K562 (cell line): ENCODE results near the gene RAB9B. TPM values are rescaled to one million over a fixed set of nuclear protein-coding genes. Genes with fewer than 3 reads are reported as not detected.

Experiments used
- ATAC-seq: fragments of 200-7000 bp; cut with Tn5 transposase; 3 replicates; pipeline ENCODE4 v1.9.1; 2020; ENCODE audit warnings: moderate library complexity
- BruUV-seq: library from RNA; stranded (reverse); fragments of 400-500 nt; replicated peaks from 2 replicates; lab custom pipeline; 2021; lab: Mats Ljungman, UMichigan
- CTCF ChIA-PET: fragments of 300-600 bp; formaldehyde crosslinking; extraction: SDS; loops from one replicate; lab custom pipeline; 2021; ENCODE audit warnings: low intra/inter-chr PET ratio; lab: Yijun Ruan, JAX
- POLR2A ChIA-PET: fragments of 300-600, 350-650 bp; sonication (Branson Sonifier 250); formaldehyde crosslinking; extraction: SDS; loops from one replicate; lab custom pipeline; 2021; ENCODE audit warnings: antibody characterized with exemption, inconsistent platforms; lab: Yijun Ruan, JAX
- DNase-seq, 4 experiments: peaks; one replicate each; pipeline versions ENCODE4 v3.0.0 to v3.0.0-alpha.2; 2011 to 2018; ENCODE audit warnings: low spot score in 3 of 4, mixed read lengths in 3 of 4; ENCODE audit errors: extremely low read depth in 1 of 4
- FAIRE-seq: peaks from 2 replicates; lab custom pipeline; 2011; peaks lifted over from hg19 to GRCh38; lab: Jason Lieb, UNC
- H2AFZ ChIP-seq: 2 replicates; pipeline ENCODE4 v1.6.0; 2011; ENCODE audit warnings: low read depth, low read length, control low read depth, inconsistent platforms
- H3K27ac ChIP-seq: fragments of 200-600 bp; 3 replicates; pipeline ENCODE4 v1.8.0; 2011; ENCODE audit warnings: low read depth, mild to moderate bottlenecking, control low read depth, inconsistent platforms, low read length, moderate library complexity, mixed read lengths; ENCODE audit errors: extremely low read depth
- H3K27me3 ChIP-seq, 2 experiments: fragments of 300-600 bp in 1 of 2; 2 replicates in 1 of 2; 3 replicates in 1 of 2; pipeline versions ENCODE4 v1.6.0 to v1.8.0; 2011; ENCODE audit warnings: inconsistent platforms in 2 of 2, low read length in 2 of 2, mild to moderate bottlenecking in 1 of 2, mixed read lengths in 1 of 2, moderate library complexity in 1 of 2; ENCODE audit not compliant: control insufficient read depth in 2 of 2, insufficient read depth in 2 of 2
- H3K36me3 ChIP-seq: fragments of 300-600 bp; 3 replicates; pipeline ENCODE4 v1.8.0; 2011; ENCODE audit warnings: mild to moderate bottlenecking, low read length, inconsistent platforms; ENCODE audit not compliant: control insufficient read depth, insufficient read depth
- H3K4me1 ChIP-seq, 2 experiments: fragments of 200-600 bp in 1 of 2; replicated peaks in 1 of 2; 2 replicates in 1 of 2; 3 replicates in 1 of 2; pipeline versions ENCODE4 v1.5.1 to v1.8.0; 2011; ENCODE audit warnings: inconsistent platforms in 2 of 2, low read length in 2 of 2, mild to moderate bottlenecking in 1 of 2, mixed read lengths in 1 of 2, moderate library complexity in 1 of 2; ENCODE audit not compliant: control insufficient read depth in 2 of 2, insufficient read depth in 2 of 2
- H3K4me2 ChIP-seq: 2 replicates; pipeline ENCODE4 v1.6.1; 2011; ENCODE audit warnings: low read length, control low read depth, inconsistent platforms, mixed read lengths; ENCODE audit not compliant: insufficient read depth
- H3K4me3 ChIP-seq: fragments of 200-600 bp; sonication (generic), shearing (Covaris generic); 2 replicates; pipeline ENCODE4 v1.5.1; 2016; ENCODE audit warnings: control low read depth, inconsistent platforms
- H3K79me2 ChIP-seq: fragments of 200-600 bp; 3 replicates; pipeline ENCODE4 v1.8.0; 2011; ENCODE audit warnings: low read length, inconsistent platforms; ENCODE audit not compliant: control insufficient read depth, insufficient read depth
- H3K9ac ChIP-seq, 2 experiments: 2 replicates each; pipeline versions ENCODE4 v1.6.0 to v1.6.1; 2011; ENCODE audit warnings: low read depth in 2 of 2, low read length in 2 of 2, control low read depth in 1 of 2, inconsistent platforms in 1 of 2, mild to moderate bottlenecking in 1 of 2, mixed read lengths in 1 of 2; ENCODE audit not compliant: insufficient read depth in 1 of 2
- H3K9me1 ChIP-seq: one replicate; pipeline ENCODE4 v1.6.0; 2011; ENCODE audit warnings: inconsistent platforms, mild to moderate bottlenecking, low read length, moderate library complexity; ENCODE audit not compliant: control insufficient read depth, insufficient read depth
- H3K9me3 ChIP-seq: replicated peaks from 2 replicates; pipeline ENCODE4 v1.5.1; 2011; ENCODE audit warnings: low read depth, low read length, inconsistent platforms; ENCODE audit not compliant: control insufficient read depth, insufficient read depth
- H4K20me1 ChIP-seq: replicated peaks from 2 replicates; pipeline ENCODE4 v1.6.1; 2011; ENCODE audit warnings: low read length, inconsistent platforms, mixed read lengths; ENCODE audit not compliant: control insufficient read depth, insufficient read depth
- CBX5 ChIP-seq: IDR thresholded peaks from 2 replicates; pipeline ENCODE4 v1.6.1; 2014; ENCODE audit warnings: low read depth, borderline replicate concordance
- IFI16 ChIP-seq: fragments of 250-450 bp; sonication (Bioruptor Pico); IDR thresholded peaks from 2 replicates; pipeline ENCODE4 v2.1.2; 2022; ENCODE audit warnings: mild to moderate bottlenecking, inconsistent platforms
- KLF13 ChIP-seq: fragments of 450-650 bp; IDR thresholded peaks from 2 replicates; pipeline ENCODE4 v1.6.1; 2016; ENCODE audit warnings: missing genetic modification characterization, low read depth, mild to moderate bottlenecking, missing compliant biosample characterization, moderate library complexity, borderline replicate concordance
- RFX7 ChIP-seq: fragments of 250-450 bp; sonication (Bioruptor Pico); IDR thresholded peaks from 2 replicates; pipeline ENCODE4 v1.5.1; 2021; ENCODE audit warnings: mild to moderate bottlenecking
- SIN3B ChIP-seq: fragments of 450-650 bp; IDR thresholded peaks from 2 replicates; pipeline ENCODE4 v1.6.1; 2017; ENCODE audit warnings: low read depth, mild to moderate bottlenecking, moderate library complexity
- ZNF263 ChIP-seq: sonication (generic); formaldehyde crosslinking; IDR thresholded peaks from 2 replicates; pipeline ENCODE4 v1.8.0; 2022; ENCODE audit warnings: mild to moderate bottlenecking, missing genetic modification reagents, borderline replicate concordance
- WGBS: fragments of 100-300 bp; shearing (Covaris generic); methylation state at CpG from one replicate; pipeline ENCODE4 v1.1.6; 2016; ENCODE audit warnings: low coverage, mixed read lengths; ENCODE audit not compliant: insufficient coverage; ENCODE audit errors: missing lambda C conversion rate; 5-methylcytosine and 5-hydroxymethylcytosine counted together
- in situ Hi-C: fragments of 300-500 bp; cut with MboI; formaldehyde crosslinking; loops from 4 replicates; pipeline ENCODE4 v1.15.0; 2018; ENCODE audit warnings: inconsistent platforms, mixed read lengths
- intact Hi-C: fragments of 100-400 bp; cut with micrococcal nuclease; formaldehyde crosslinking; loops from 2 replicates; pipeline ENCODE4 v1.14.2; 2022
- polyA plus RNA-seq, 8 experiments: library from polyadenylated mRNA; depleted of rRNA in 4 of 8; stranded (reverse) in 5 of 8; unstranded in 3 of 8; fragments of >200 nt; fragmentation: Nextera tagmentation in 2 of 8; fragmentation: Illumina TruSeq in 1 of 8; extraction: Ambion mirVana in 2 of 8; extraction: Trizol in 1 of 8; gene quantifications; 2 replicates each; pipeline versions ENCODE4 v1.2.1 to v1.2.3, GENCODE V29; 2011 to 2014; ENCODE audit warnings: inconsistent platforms in 1 of 8, missing spikeins in 1 of 8
- total RNA-seq, 7 experiments: library from RNA; depleted of rRNA in 6 of 7; stranded (reverse); fragments of >200 nt in 6 of 7; fragmentation: Illumina TruSeq in 2 of 7; extraction: Trizol in 2 of 7; gene quantifications; 2 replicates each; pipeline versions ENCODE4 v1.2.1 to v1.2.3, GENCODE V29; 2011 to 2021; ENCODE audit warnings: low replicate concordance in 1 of 7
- TF ChIP-seq, protein P1 (sequence below): fragments of 450-650 bp; IDR thresholded peaks from 2 replicates; pipeline ENCODE4 v1.6.1; 2016; ENCODE audit warnings: antibody characterized with exemption
- TF ChIP-seq, protein P2 (sequence below), 2 experiments: fragments of 450-650 bp; IDR thresholded peaks; 2 replicates each; pipeline ENCODE4 v1.6.1; 2018; ENCODE audit warnings: mild to moderate bottlenecking in 2 of 2, low read depth in 1 of 2; ENCODE audit not compliant: partially characterized antibody in 2 of 2
- TF ChIP-seq, protein P3 (sequence below): sonication (generic); formaldehyde crosslinking; IDR thresholded peaks from 2 replicates; pipeline ENCODE4 v1.8.0; 2022; ENCODE audit warnings: mild to moderate bottlenecking, missing genetic modification reagents
- TF ChIP-seq, protein P4 (sequence below): sonication (generic); formaldehyde crosslinking; IDR thresholded peaks from 2 replicates; pipeline ENCODE4 v1.8.1; 2023; ENCODE audit warnings: mild to moderate bottlenecking, missing genetic modification reagents

RAB9B gene
- total and polyA plus RNA-seq, 9 of the 15 experiments (the other 6 are each of a cell fraction or from before 2014, with no cell fraction given), result 0.03 to 0.05 (median 0.04) TPM; not detected in 6

DNA sequence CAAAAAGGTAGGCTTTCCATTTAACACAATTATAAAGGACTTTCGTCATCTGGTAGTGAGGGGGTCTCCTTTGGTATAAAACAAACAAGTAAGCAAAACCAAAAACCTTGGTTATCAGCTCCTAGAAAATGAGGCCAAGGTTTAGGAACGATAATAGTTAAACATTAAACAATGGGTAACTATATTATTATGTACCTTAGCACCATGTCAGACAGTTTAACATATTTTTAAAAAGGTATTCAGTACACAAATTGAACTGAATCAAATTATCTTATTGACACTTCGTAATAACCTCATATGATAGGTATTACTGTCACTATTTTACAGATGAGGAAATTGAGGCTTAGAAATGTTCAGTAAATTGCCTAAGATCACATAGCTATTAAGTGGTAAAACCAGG lies 32.1 kb upstream of the RAB9B start:
- no peaks in the 10 kb centered on the region for H3K79me2 ChIP-seq
- no peaks in the 10 kb centered on the region for H4K20me1 ChIP-seq
- in situ Hi-C loops (no loop called here), intact Hi-C loops (no loop called here)
- no peaks in the 10 kb centered on the region for H3K36me3 ChIP-seq
- H2AFZ ChIP-seq, result no peak overlapping the region
- no peak overlapping the region for H3K27ac ChIP-seq
- FAIRE-seq (no peak), DNase-seq (no peak), ATAC-seq (no peak)
- H3K4me3 ChIP-seq, result no peak overlapping the region
- no peak overlapping the region for H3K4me2 ChIP-seq
- H3K9me3 ChIP-seq, result no peaks in the 10 kb centered on the region
- no peaks in the 10 kb centered on the region for H3K9me1 ChIP-seq
- BruUV-seq, result no TSS peak
- no peaks in the 10 kb centered on the region for H3K27me3 ChIP-seq
- ChIA-PET POLR2A (interaction anchor here (0.6 kb wide), 1 partner anchor 378 kb away, joined by 3 read pairs; no protein-coding TSS in a partner anchor), CTCF (no interaction called here)
- no peaks in the 10 kb centered on the region for H3K4me1 ChIP-seq
- WGBS, result 3% methylated on average over 3 of the region's 3 CpGs
- no peak overlapping the region for H3K9ac ChIP-seq
- TF ChIP-seq KLF13 (tag), result no peak
- no peak for TF ChIP-seq RFX7 (CRISPR knock-in tag)
- TF ChIP-seq, protein P1, sequence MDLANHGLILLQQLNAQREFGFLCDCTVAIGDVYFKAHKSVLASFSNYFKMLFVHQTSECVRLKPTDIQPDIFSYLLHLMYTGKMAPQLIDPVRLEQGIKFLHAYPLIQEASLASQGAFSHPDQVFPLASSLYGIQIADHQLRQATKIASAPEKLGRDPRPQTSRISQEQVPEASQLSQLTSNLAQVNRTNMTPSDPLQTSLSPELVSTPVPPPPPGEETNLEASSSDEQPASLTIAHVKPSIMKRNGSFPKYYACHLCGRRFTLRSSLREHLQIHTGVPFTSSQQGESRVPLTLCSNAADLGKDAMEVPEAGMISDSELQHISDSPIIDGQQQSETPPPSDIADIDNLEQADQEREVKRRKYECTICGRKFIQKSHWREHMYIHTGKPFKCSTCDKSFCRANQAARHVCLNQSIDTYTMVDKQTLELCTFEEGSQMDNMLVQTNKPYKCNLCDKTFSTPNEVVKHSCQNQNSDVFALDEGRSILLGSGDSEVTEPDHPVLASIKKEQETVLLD, result no peak
- TF ChIP-seq, protein P2, sequence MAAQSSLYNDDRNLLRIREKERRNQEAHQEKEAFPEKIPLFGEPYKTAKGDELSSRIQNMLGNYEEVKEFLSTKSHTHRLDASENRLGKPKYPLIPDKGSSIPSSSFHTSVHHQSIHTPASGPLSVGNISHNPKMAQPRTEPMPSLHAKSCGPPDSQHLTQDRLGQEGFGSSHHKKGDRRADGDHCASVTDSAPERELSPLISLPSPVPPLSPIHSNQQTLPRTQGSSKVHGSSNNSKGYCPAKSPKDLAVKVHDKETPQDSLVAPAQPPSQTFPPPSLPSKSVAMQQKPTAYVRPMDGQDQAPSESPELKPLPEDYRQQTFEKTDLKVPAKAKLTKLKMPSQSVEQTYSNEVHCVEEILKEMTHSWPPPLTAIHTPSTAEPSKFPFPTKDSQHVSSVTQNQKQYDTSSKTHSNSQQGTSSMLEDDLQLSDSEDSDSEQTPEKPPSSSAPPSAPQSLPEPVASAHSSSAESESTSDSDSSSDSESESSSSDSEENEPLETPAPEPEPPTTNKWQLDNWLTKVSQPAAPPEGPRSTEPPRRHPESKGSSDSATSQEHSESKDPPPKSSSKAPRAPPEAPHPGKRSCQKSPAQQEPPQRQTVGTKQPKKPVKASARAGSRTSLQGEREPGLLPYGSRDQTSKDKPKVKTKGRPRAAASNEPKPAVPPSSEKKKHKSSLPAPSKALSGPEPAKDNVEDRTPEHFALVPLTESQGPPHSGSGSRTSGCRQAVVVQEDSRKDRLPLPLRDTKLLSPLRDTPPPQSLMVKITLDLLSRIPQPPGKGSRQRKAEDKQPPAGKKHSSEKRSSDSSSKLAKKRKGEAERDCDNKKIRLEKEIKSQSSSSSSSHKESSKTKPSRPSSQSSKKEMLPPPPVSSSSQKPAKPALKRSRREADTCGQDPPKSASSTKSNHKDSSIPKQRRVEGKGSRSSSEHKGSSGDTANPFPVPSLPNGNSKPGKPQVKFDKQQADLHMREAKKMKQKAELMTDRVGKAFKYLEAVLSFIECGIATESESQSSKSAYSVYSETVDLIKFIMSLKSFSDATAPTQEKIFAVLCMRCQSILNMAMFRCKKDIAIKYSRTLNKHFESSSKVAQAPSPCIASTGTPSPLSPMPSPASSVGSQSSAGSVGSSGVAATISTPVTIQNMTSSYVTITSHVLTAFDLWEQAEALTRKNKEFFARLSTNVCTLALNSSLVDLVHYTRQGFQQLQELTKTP (IDR thresholded peaks at IDR 0.05; ENCODE audit: low read depth in 1 of 2, partially characterized antibody in 2 of 2), result no peak
- no peak for TF ChIP-seq IFI16
- no peak for TF ChIP-seq CBX5
- TF ChIP-seq SIN3B, result no peak
- TF ChIP-seq ZNF263 (CRISPR knock-in tag), result no peak
- TF ChIP-seq, protein P3, sequence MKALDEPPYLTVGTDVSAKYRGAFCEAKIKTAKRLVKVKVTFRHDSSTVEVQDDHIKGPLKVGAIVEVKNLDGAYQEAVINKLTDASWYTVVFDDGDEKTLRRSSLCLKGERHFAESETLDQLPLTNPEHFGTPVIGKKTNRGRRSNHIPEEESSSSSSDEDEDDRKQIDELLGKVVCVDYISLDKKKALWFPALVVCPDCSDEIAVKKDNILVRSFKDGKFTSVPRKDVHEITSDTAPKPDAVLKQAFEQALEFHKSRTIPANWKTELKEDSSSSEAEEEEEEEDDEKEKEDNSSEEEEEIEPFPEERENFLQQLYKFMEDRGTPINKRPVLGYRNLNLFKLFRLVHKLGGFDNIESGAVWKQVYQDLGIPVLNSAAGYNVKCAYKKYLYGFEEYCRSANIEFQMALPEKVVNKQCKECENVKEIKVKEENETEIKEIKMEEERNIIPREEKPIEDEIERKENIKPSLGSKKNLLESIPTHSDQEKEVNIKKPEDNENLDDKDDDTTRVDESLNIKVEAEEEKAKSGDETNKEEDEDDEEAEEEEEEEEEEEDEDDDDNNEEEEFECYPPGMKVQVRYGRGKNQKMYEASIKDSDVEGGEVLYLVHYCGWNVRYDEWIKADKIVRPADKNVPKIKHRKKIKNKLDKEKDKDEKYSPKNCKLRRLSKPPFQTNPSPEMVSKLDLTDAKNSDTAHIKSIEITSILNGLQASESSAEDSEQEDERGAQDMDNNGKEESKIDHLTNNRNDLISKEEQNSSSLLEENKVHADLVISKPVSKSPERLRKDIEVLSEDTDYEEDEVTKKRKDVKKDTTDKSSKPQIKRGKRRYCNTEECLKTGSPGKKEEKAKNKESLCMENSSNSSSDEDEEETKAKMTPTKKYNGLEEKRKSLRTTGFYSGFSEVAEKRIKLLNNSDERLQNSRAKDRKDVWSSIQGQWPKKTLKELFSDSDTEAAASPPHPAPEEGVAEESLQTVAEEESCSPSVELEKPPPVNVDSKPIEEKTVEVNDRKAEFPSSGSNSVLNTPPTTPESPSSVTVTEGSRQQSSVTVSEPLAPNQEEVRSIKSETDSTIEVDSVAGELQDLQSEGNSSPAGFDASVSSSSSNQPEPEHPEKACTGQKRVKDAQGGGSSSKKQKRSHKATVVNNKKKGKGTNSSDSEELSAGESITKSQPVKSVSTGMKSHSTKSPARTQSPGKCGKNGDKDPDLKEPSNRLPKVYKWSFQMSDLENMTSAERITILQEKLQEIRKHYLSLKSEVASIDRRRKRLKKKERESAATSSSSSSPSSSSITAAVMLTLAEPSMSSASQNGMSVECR (CRISPR knock-in tag), result no peak
- TF ChIP-seq, protein P4, sequence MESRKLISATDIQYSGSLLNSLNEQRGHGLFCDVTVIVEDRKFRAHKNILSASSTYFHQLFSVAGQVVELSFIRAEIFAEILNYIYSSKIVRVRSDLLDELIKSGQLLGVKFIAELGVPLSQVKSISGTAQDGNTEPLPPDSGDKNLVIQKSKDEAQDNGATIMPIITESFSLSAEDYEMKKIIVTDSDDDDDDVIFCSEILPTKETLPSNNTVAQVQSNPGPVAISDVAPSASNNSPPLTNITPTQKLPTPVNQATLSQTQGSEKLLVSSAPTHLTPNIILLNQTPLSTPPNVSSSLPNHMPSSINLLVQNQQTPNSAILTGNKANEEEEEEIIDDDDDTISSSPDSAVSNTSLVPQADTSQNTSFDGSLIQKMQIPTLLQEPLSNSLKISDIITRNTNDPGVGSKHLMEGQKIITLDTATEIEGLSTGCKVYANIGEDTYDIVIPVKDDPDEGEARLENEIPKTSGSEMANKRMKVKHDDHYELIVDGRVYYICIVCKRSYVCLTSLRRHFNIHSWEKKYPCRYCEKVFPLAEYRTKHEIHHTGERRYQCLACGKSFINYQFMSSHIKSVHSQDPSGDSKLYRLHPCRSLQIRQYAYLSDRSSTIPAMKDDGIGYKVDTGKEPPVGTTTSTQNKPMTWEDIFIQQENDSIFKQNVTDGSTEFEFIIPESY (CRISPR knock-in tag), result no peak
